B cell (primary cell): Measurements from ENCODE around the gene FAM111A. TPM values are rescaled to one million over a fixed set of nuclear protein-coding genes. Genes with fewer than 3 reads are reported as not detected.

Source experiments
- ATAC-seq: fragments of 200-7000 bp; cut with Tn5 transposase; one replicate; pipeline ENCODE4 v1.10.0; 2021; ENCODE audit warnings: low read depth, mild to moderate bottlenecking, moderate number of reproducible peaks, moderate library complexity
- CTCF ChIA-PET: fragments of 350-600 bp; sonication (Branson Sonifier 250); formaldehyde crosslinking; loops from one replicate; lab custom pipeline; 2021; ENCODE audit warnings: antibody characterized with exemption, inconsistent platforms; lab: Charles Lee
- POLR2A ChIA-PET: fragments of 350-600 bp; sonication (Branson Sonifier 250); formaldehyde crosslinking; loops from one replicate; lab custom pipeline; 2021; ENCODE audit warnings: antibody characterized with exemption; lab: Charles Lee
- DNase-seq: peaks from one replicate; pipeline ENCODE4 v3.0.0; 2013
- H2AFZ ChIP-seq: 2 replicates; pipeline ENCODE4 v1.6.1; 2012; ENCODE audit warnings: mild to moderate bottlenecking, low read depth, low read length; ENCODE audit not compliant: insufficient read depth, poor library complexity, severe bottlenecking
- H3K27ac ChIP-seq, 2 donors: 1 replicate in 1 of 2; 2 replicates in 1 of 2; pipeline ENCODE4 v1.5.1; 2012 to 2013; ENCODE audit warnings: low read length in 2 of 2, mild to moderate bottlenecking in 2 of 2, moderate library complexity in 1 of 2
- H3K27me3 ChIP-seq, 4 experiments: fragments of 200-600 bp in 1 of 4; sonication (generic) in 1 of 4; replicated peaks in 1 of 4; 1 replicate in 2 of 4; 2 replicates in 2 of 4; pipeline versions ENCODE4 v1.6.1 to v1.7.0; 2013 to 2016; ENCODE audit warnings: low read length in 3 of 4, mild to moderate bottlenecking in 2 of 4, mixed read lengths in 1 of 4, moderate library complexity in 1 of 4; ENCODE audit not compliant: insufficient read depth in 4 of 4, control insufficient read depth in 3 of 4; ENCODE audit errors: control extremely low read depth in 1 of 4
- H3K36me3 ChIP-seq, 2 experiments: replicated peaks in 1 of 2; 1 replicate in 1 of 2; 2 replicates in 1 of 2; pipeline versions ENCODE4 v1.6.1 to v1.7.1; 2013; ENCODE audit warnings: low read length in 1 of 2; ENCODE audit not compliant: insufficient read depth in 2 of 2, control insufficient read depth in 1 of 2; ENCODE audit errors: control extremely low read depth in 1 of 2, extremely low read depth in 1 of 2
- H3K4me1 ChIP-seq, 2 donors: fragments of 200-600 bp in 1 of 2; sonication (generic) in 1 of 2; 1 replicate in 1 of 2; 2 replicates in 1 of 2; pipeline versions ENCODE4 v1.5.1 to v1.6.1; 2013 to 2017; ENCODE audit warnings: low read length in 2 of 2; ENCODE audit not compliant: control insufficient read depth in 2 of 2, insufficient read depth in 2 of 2
- H3K4me2 ChIP-seq: replicated peaks from 2 replicates; pipeline ENCODE3; 2012; ENCODE audit warnings: mild to moderate bottlenecking, low read depth, low read length; ENCODE audit not compliant: poor library complexity, severe bottlenecking
- H3K4me3 ChIP-seq, 5 experiments: fragments of 200-600 bp in 1 of 5; sonication (generic) in 1 of 5; 1 replicate in 3 of 5; 2 replicates in 2 of 5; pipeline versions ENCODE4 v1.5.1 to v1.7.0; 2011 to 2016; ENCODE audit warnings: low read length in 4 of 5, mild to moderate bottlenecking in 4 of 5, low read depth in 2 of 5, control low read depth in 1 of 5, moderate library complexity in 1 of 5; ENCODE audit not compliant: insufficient read depth in 1 of 5; ENCODE audit errors: control extremely low read depth in 1 of 5, extremely low read depth in 1 of 5
- H3K79me2 ChIP-seq: fragments of 200-600 bp; sonication (generic); one replicate; pipeline ENCODE4 v1.6.0; 2016; ENCODE audit warnings: low read length; ENCODE audit not compliant: control insufficient read depth, insufficient read depth
- H3K9ac ChIP-seq: fragments of 200-600 bp; sonication (generic); 2 replicates; pipeline ENCODE4 v1.6.1; 2017; ENCODE audit warnings: mild to moderate bottlenecking, low read length, moderate library complexity
- H3K9me3 ChIP-seq, 3 donors: one replicate each; pipeline versions ENCODE4 v1.6.1 to v1.7.1; 2013; ENCODE audit warnings: low read length in 2 of 3; ENCODE audit not compliant: control insufficient read depth in 2 of 3, insufficient read depth in 1 of 3; ENCODE audit errors: control extremely low read depth in 1 of 3
- H4K20me1 ChIP-seq: 2 replicates; pipeline ENCODE4 v1.6.0; 2012; ENCODE audit warnings: mild to moderate bottlenecking, low read length; ENCODE audit not compliant: insufficient read depth, control insufficient read depth, poor library complexity, severe bottlenecking
- H3K27ac Mint-ChIP-seq: one replicate; pipeline ENCODE4 v1.8.0; 2021; ENCODE audit warnings: mixed read lengths
- H3K27me3 Mint-ChIP-seq: one replicate; pipeline ENCODE4 v1.8.0; 2021; ENCODE audit warnings: mixed read lengths
- H3K4me1 Mint-ChIP-seq: one replicate; pipeline ENCODE4 v1.8.0; 2021; ENCODE audit warnings: mixed read lengths
- H3K4me3 Mint-ChIP-seq: one replicate; pipeline ENCODE4 v1.8.0; 2021; ENCODE audit warnings: mixed read lengths
- H3K9me3 Mint-ChIP-seq: one replicate; pipeline ENCODE4 v1.8.0; 2022; ENCODE audit warnings: mixed read lengths; ENCODE audit not compliant: insufficient read depth
- EZH2 ChIP-seq: IDR thresholded peaks from 2 replicates; pipeline ENCODE4 v1.6.1; 2012; ENCODE audit warnings: borderline replicate concordance, low read depth, mild to moderate bottlenecking, moderate library complexity, low read length; ENCODE audit not compliant: insufficient read depth, poor library complexity, severe bottlenecking
- WGBS: methylation state at CpG from one replicate; pipeline ENCODE4 v1.1.5; 2013; ENCODE audit warnings: missing lambda C conversion rate; ENCODE audit not compliant: insufficient coverage; 5-methylcytosine and 5-hydroxymethylcytosine counted together
- intact Hi-C: fragments of 100-400 bp; cut with micrococcal nuclease; formaldehyde crosslinking; loops from one replicate; pipeline ENCODE4 v1.10.0; 2022
- polyA plus RNA-seq: library from polyadenylated mRNA; depleted of rRNA; stranded (reverse); fragments of >200 nt; gene quantifications from 2 replicates; pipeline ENCODE4 v1.2.3, GENCODE V29; 2012
- total RNA-seq, 2 donors: library from RNA; stranded (reverse); fragments of 120-200 nt in 1 of 2; gene quantifications; 1 replicate in 1 of 2; 2 replicates in 1 of 2; pipeline versions ENCODE4 v1.2.3 to v1.2.4, GENCODE V29; 2013 to 2022
- TF ChIP-seq, protein P1 (sequence below): fragments of 200-600 bp; IDR thresholded peaks from one replicate; pipeline ENCODE4 v1.8.0; 2022; ENCODE audit warnings: antibody characterized with exemption, mild to moderate bottlenecking

FAM111A gene
- total and polyA plus RNA-seq, 2 donors (not counting 1 experiment from before 2014, with no cell fraction given), result 57.0 to 120 TPM

GRCh38 chr11:59189986-59190385 lies 47.3 kb downstream of the FAM111A start:
- H3K4me3 ChIP-seq, result no peak overlapping the region
- intact Hi-C loops, result no loop called here
- DNase-seq (no peak), ATAC-seq (no peak)
- Mint-ChIP-seq H3K4me3 (no peak overlapping the region), H3K27me3 (no peaks in the 10 kb centered on the region), H3K9me3 (no peaks in the 10 kb centered on the region), H3K27ac (no peak overlapping the region), H3K4me1 (peaks cover 12% of the 10 kb centered on the region)
- TF ChIP-seq EZH2, result no peak
- TF ChIP-seq, protein P1, sequence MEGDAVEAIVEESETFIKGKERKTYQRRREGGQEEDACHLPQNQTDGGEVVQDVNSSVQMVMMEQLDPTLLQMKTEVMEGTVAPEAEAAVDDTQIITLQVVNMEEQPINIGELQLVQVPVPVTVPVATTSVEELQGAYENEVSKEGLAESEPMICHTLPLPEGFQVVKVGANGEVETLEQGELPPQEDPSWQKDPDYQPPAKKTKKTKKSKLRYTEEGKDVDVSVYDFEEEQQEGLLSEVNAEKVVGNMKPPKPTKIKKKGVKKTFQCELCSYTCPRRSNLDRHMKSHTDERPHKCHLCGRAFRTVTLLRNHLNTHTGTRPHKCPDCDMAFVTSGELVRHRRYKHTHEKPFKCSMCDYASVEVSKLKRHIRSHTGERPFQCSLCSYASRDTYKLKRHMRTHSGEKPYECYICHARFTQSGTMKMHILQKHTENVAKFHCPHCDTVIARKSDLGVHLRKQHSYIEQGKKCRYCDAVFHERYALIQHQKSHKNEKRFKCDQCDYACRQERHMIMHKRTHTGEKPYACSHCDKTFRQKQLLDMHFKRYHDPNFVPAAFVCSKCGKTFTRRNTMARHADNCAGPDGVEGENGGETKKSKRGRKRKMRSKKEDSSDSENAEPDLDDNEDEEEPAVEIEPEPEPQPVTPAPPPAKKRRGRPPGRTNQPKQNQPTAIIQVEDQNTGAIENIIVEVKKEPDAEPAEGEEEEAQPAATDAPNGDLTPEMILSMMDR, result no peak
- no peak overlapping the region for H3K4me2 ChIP-seq
- WGBS, result 50% methylated on average over 1 of the region's 4 CpGs
- POLR2A ChIA-PET, result no interaction called here
- no peaks in the 10 kb centered on the region for H3K27me3 ChIP-seq
- H3K27ac ChIP-seq, result no peak overlapping the region
- H4K20me1 ChIP-seq, result peaks cover 32% of the 10 kb centered on the region
- CTCF ChIA-PET, result interaction anchor here (0.9 to 18.8 kb wide), 6 partner anchors 8 to 240 kb away, joined by 3 to 215 read pairs (median 4); partner anchors contain the start of gene DTX4
- H3K79me2 ChIP-seq, result peaks cover 34% of the 10 kb centered on the region
- no peak overlapping the region for H2AFZ ChIP-seq
- peaks cover 2 to 84% of the 10 kb centered on the region in 2 experiments for H3K36me3 ChIP-seq
- H3K9ac ChIP-seq, result no peak overlapping the region
- H3K4me1 ChIP-seq, result peaks cover 0 to 2% of the 10 kb centered on the region in 2 donors
- H3K9me3 ChIP-seq, result no peaks in the 10 kb centered on the region

DNA sequence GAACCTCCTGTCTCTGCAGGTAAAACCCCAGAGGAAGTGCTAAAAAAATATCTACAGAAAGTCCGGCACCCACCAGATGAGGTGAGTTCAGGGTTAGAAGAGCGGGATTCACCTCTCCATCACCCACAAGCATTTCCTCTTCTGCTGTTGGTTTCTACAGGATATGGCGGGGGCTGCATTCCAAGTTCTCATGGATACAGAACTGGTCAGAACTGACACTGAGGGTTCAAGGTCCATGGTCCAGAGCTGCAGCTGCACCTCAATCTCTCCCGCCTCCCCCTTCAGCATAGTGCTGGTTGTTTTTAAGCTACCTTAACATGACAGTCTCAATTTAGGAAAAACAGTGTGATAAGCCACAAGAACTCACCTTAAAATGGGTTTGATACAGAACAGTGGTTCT lies 48.4 kb downstream of the FAM111A start:
- Histone ChIP-seq H4K20me1 (peaks cover 24% of the 10 kb centered on the region), H3K9ac (no peak overlapping the region), H3K4me1 (peaks cover 8% of the 10 kb centered on the region in 2 donors), H3K27me3 (no peaks in the 10 kb centered on the region), H3K79me2 (peaks cover 26% of the 10 kb centered on the region), H3K4me3 (no peak overlapping the region), H3K9me3 (no peaks in the 10 kb centered on the region), H3K27ac (no peak overlapping the region), H3K4me2 (no peak overlapping the region), H3K36me3 (peaks cover 2 to 85% of the 10 kb centered on the region in 2 experiments), H2AFZ (no peak overlapping the region)
- ChIA-PET POLR2A (no interaction called here), CTCF (interaction anchor here (1.1 to 18.8 kb wide), 5 partner anchors 11 to 238 kb away, joined by 3 to 215 read pairs (median 6); partner anchors contain the start of gene DTX4)
- 89% methylated on average over 1 of the region's 4 CpGs for WGBS
- no peak for TF ChIP-seq EZH2
- TF ChIP-seq, protein P1, result no peak
- ATAC-seq (no peak), DNase-seq (no peak)
- Mint-ChIP-seq H3K4me1 (peaks cover 20% of the 10 kb centered on the region), H3K9me3 (no peaks in the 10 kb centered on the region), H3K27ac (no peak overlapping the region), H3K27me3 (no peaks in the 10 kb centered on the region), H3K4me3 (no peak overlapping the region)
- intact Hi-C loops, result no loop called here
